NCI-H82 treated with DMSO at 0.1 percent for 48 hours (cell line): ENCODE measurements around the gene MRPS27.
A peak's percentile ranks its signal among the peaks of the same experiment; 100 is the strongest.

ENCODE experiments used
- DNase-seq: peaks from one replicate; lab custom pipeline; 2025; ENCODE audit not compliant: unreplicated experiment; lab: John Stamatoyannopoulos, UW

The MRPS27 gene

GRCh38 chr5:72206160-72206559 is 113.9 kb downstream of the MRPS27 start:
- DNase-seq, result no peak

- DNase-seq, result no peak
These were observed 114.5 kb downstream of the MRPS27 start for GRCh38 chr5:72205431-72206009.

- no peak for DNase-seq
These were observed 115.1 kb downstream of the MRPS27 start for GRCh38 chr5:72204946-72205345.

- no peak for DNase-seq
These were observed 116.7 kb downstream of the MRPS27 start for GRCh38 chr5:72203251-72203845.

- peak; percentile 86 for DNase-seq
These were observed 117.7 kb downstream of the MRPS27 start for GRCh38 chr5:72202331-72202825.

GRCh38 chr5:72199681-72200080 is 120.4 kb downstream of the MRPS27 start:
- no peak for DNase-seq

GRCh38 chr5:72197393-72197792 is 122.6 kb downstream of the MRPS27 start:
- no peak for DNase-seq

- no peak for DNase-seq
These were observed 124.5 kb downstream of the MRPS27 start for GRCh38 chr5:72195581-72195980.

GRCh38 chr5:72194846-72195245 is 125.2 kb downstream of the MRPS27 start:
- DNase-seq, result no peak

- no peak for DNase-seq
These were observed 128.6 kb downstream of the MRPS27 start for GRCh38 chr5:72191404-72191803.

GRCh38 chr5:72189146-72189545 is 130.9 kb downstream of the MRPS27 start:
- DNase-seq, result no peak

- DNase-seq, result no peak
These were observed 131.9 kb downstream of the MRPS27 start for GRCh38 chr5:72188166-72188565.

GRCh38 chr5:72187388-72188075 is 132.5 kb downstream of the MRPS27 start:
- DNase-seq, result no peak

GRCh38 chr5:72185496-72186329 is 134.3 kb downstream of the MRPS27 start:
- no peak for DNase-seq

GRCh38 chr5:72184408-72184807 is 135.6 kb downstream of the MRPS27 start:
- no peak for DNase-seq

GRCh38 chr5:72183101-72183520 is 136.9 kb downstream of the MRPS27 start:
- no peak for DNase-seq

- no peak for DNase-seq
These were observed 137.4 kb downstream of the MRPS27 start for GRCh38 chr5:72182686-72183085.

- no peak for DNase-seq
These were observed 139.1 kb downstream of the MRPS27 start for GRCh38 chr5:72180925-72181324.

- no peak for DNase-seq
These were observed 140.1 kb downstream of the MRPS27 start for GRCh38 chr5:72179816-72180440.

GRCh38 chr5:72179028-72179815 is 140.8 kb downstream of the MRPS27 start:
- no peak for DNase-seq
